ENCODE measurements around the gene C11orf21.

C11orf21 gene

DNA sequence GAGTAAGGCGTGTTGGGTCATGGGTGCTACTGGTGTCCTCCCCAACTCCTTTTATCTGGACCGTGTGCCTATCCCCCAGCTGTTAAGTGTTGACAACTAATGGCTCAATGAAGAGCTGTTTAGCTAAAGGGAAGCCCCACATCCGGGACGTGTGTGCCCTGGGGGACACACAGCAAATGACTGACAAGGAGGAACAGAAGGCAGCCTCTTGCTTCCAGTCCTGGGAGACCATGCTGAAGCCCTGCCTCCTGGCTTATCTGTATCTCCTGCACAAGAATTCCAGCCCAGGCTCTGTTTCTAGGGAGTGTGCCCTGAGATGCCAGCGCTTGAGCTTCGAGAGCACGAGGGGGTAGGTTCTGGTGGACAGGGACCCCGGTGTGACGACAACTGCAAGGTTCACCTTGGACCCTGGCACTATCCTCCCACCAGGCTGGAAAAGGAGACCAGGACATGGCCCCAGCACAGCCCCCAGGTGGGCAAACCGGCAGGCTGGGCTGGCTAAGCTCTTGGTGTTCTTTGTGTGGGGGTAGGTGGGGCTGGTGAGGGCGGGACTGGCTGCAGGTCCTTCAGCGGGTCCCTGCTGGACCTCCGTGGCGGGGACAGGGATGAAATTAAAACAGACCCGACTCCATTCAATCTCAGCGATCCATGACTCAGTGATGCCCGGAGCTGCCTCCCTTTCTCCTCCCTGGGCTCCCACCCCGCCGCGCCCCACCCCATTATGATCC is 52.4 kb downstream of the C11orf21 start:
- H3K27me3 ChIP-seq (ENCODE audit: control insufficient read depth, insufficient read depth, low read length) = no peaks in the 10 kb centered on the region
- H3K4me3 ChIP-seq (ENCODE audit: low read length) = no peak overlapping the region
- no peaks in the 10 kb centered on the region for H3K36me3 ChIP-seq (ENCODE audit: control insufficient read depth, insufficient read depth, low read length)
- H3K27ac ChIP-seq (ENCODE audit: low read depth, low read length) = no peak overlapping the region
- no peak overlapping the region for H3K9ac ChIP-seq (ENCODE audit: low read length)
- H3K4me1 ChIP-seq (ENCODE audit: control insufficient read depth, insufficient read depth, low read length) = no peaks in the 10 kb centered on the region

DNA sequence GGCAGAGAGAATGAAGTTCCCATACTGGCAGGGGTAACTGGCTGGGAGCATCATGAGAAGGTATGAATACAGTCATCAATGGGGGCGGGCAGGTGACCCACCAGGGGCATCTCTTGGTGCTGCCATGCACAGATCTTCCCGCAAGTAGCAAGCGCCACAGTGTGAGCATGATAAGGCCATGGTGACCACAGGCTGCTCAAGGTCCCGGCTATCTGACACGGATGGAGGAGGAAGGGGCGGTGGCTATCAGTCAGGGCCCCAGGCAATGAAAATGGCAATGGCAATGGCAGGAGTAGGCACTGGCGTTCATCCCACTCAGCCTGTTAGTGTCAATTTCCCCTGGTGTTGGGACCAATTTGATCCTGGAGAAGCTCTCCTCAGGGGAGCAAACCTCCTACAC is 53.0 kb downstream of the C11orf21 start:
- no peaks in the 10 kb centered on the region for H3K4me1 ChIP-seq (ENCODE audit: control insufficient read depth, insufficient read depth, low read length)

DNA sequence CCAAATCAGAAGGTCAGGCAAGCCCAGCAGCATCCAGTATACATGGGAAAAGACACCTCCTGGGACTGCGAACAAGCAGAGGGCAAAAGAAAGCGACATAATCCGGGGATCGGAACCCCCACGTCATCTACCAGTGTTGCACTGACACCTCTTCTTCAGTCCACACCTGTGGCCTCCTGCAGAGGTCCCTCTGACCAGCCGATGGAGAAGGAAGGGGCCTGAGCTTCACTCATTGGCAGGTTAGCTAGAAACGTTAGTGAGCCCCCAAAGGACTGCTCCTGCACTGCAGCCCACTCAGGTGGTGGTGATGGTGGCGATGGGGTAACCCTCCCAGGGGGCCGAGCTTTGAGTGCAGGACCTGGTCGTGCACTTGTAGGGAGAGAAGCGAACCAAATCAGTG is 53.5 kb downstream of the C11orf21 start:
- H3K4me3 ChIP-seq (ENCODE audit: low read length) = no peak overlapping the region
- H3K4me1 ChIP-seq (ENCODE audit: control insufficient read depth, insufficient read depth, low read length) = no peaks in the 10 kb centered on the region
- H3K27me3 ChIP-seq (ENCODE audit: control insufficient read depth, insufficient read depth, low read length) = no peaks in the 10 kb centered on the region
- no peak overlapping the region for H3K27ac ChIP-seq (ENCODE audit: low read depth, low read length)
- H3K36me3 ChIP-seq (ENCODE audit: control insufficient read depth, insufficient read depth, low read length) = no peaks in the 10 kb centered on the region
- no peak overlapping the region for H3K9ac ChIP-seq (ENCODE audit: low read length)

More for the DNA sequence above, 53.0 kb downstream of the C11orf21 start:
- H3K4me3 ChIP-seq (ENCODE audit: low read length) = no peak overlapping the region
- no peak overlapping the region for H3K27ac ChIP-seq (ENCODE audit: low read depth, low read length)
- H3K9ac ChIP-seq (ENCODE audit: low read length) = no peak overlapping the region
- no peaks in the 10 kb centered on the region for H3K27me3 ChIP-seq (ENCODE audit: control insufficient read depth, insufficient read depth, low read length)
- H3K36me3 ChIP-seq (ENCODE audit: control insufficient read depth, insufficient read depth, low read length) = no peaks in the 10 kb centered on the region

DNA sequence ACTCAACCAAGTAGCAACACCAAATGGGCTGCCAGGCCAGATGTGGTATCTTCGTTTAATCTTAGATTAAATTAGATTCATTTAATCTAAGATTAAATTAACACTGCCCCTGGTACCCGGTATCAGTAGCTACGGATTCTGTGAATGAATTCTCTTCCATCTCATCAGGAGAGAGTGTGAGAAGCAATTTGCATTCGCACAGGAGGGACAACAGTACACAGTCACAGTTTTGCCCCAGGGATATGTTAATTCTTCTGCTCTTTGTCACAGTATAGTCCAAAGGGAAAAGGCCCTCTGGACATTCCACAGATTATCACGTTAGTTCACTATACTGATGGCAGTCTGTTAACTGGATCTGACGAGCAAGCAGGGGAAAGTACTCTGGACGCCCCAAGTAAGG is 54.2 kb downstream of the C11orf21 start:
- no peak overlapping the region for H3K9ac ChIP-seq (ENCODE audit: low read length)
- no peaks in the 10 kb centered on the region for H3K36me3 ChIP-seq (ENCODE audit: control insufficient read depth, insufficient read depth, low read length)
- H3K4me3 ChIP-seq (ENCODE audit: low read length) = no peak overlapping the region
- H3K27me3 ChIP-seq (ENCODE audit: control insufficient read depth, insufficient read depth, low read length) = no peaks in the 10 kb centered on the region
- no peak overlapping the region for H3K27ac ChIP-seq (ENCODE audit: low read depth, low read length)
- H3K4me1 ChIP-seq (ENCODE audit: control insufficient read depth, insufficient read depth, low read length) = no peaks in the 10 kb centered on the region

Data from rectal smooth muscle tissue (tissue), 1 donor.